Astrocyte of the spinal cord (primary cell): ENCODE measurements around the gene FASTKD1.
"Not testable (repeated sequence)": the region's sequence is repeated elsewhere in the genome, so short reads cannot be mapped to it uniquely, and the experiment has no call there.

Experiments
- DNase-seq: peaks from one replicate; pipeline ENCODE4 v3.0.0; 2011; ENCODE audit warnings: low read depth, low spot score
- H3K4me3 ChIP-seq: 2 replicates; pipeline ENCODE4 v1.5.1; 2011; ENCODE audit warnings: low read depth, mild to moderate bottlenecking, low read length, moderate library complexity
- CTCF ChIP-seq: IDR thresholded peaks from 2 replicates; pipeline ENCODE4 v1.5.1; 2012; ENCODE audit warnings: low read depth, mild to moderate bottlenecking, low read length, inconsistent platforms
- in situ Hi-C: cut with HindIII; loops from 2 replicates; pipeline ENCODE4 v1.10.0; 2017; ENCODE audit warnings: low sequenced_read_pairs

FASTKD1 gene

GRCh38 chr2:169540146-169540545, 33.5 kb downstream of the FASTKD1 start:
- in situ Hi-C loops, result no loop called here
- H3K4me3 ChIP-seq, result no peak overlapping the region
- DNase-seq, result no peak
- no peak for TF ChIP-seq CTCF

DNA sequence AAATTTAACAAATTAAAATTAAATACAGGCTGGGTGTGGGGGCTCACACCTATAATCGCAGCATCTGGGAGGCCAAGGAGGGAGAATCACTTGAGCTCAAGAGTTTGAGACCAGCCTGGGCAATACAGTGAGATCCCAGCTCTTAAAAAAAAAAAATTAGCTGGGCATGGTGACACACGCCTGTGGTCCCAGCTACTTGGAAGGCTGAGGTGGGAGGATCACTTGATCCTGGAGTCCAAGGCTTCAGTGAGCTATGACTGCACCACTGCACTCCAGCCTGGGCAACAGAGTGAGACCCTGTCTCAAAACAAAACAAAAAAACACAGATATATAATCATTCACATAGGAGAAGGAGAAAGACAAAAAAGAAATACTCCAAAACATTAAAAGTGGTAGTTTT, 34.2 kb downstream of the FASTKD1 start:
- DNase-seq, H3K4me3 ChIP-seq, in situ Hi-C loops: not testable (repeated sequence)

DNA sequence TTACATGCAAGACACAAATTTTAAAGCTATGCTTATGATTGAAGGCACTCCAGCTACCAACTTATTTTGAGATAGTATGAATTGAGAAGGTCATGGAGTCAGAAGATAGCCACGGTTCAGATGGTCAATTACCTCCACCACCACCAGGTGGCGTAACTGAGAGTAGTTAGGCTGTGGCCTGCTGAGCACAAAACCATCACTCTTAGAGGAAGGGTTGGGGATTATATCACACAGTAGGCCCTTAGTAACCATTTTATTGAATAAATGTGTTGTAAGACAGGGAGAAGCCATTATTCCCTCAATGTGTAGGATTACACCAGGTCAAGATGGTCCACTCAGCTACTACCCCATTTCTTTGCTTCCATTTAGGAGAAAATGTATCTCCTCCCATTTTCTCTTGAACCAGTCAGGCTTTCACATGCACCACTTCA, 45.4 kb downstream of the FASTKD1 start:
- in situ Hi-C loops, result no loop called here
- peak; percentile 50 for DNase-seq
- H3K4me3 ChIP-seq, result no peak overlapping the region
- TF ChIP-seq CTCF, result peak; percentile 85

- in situ Hi-C loops, result no loop called here
- TF ChIP-seq CTCF, result no peak
- H3K4me3 ChIP-seq, result no peak overlapping the region
- DNase-seq, result no peak
These were observed 47.2 kb downstream of the FASTKD1 start for GRCh38 chr2:169526451-169526850.

- H3K4me3 ChIP-seq, result no peak overlapping the region
- TF ChIP-seq CTCF, result no peak
- DNase-seq, result no peak
- in situ Hi-C loops, result no loop called here
These were observed 48.2 kb downstream of the FASTKD1 start for GRCh38 chr2:169525434-169525833.

DNA sequence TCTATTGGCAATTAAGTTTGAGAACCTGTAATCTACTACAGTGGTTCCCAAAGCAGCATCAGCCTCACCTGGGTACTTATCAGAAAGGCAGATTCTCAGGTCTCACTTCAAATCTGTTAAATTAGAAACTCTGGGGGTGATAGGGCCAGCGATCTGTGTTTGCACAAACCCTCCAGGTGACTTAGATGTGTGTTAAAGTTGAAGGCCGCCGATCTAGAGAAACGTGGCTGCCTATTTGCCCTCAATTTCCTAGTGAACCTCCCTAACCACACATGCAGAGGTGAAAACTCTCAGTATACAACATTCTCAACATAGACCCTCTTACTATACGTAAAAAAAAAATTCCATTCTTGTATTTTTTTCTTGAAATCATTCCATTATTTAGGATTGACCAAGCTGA, 50.0 kb downstream of the FASTKD1 start:
- no peak for DNase-seq
- no peak for TF ChIP-seq CTCF
- in situ Hi-C loops, result no loop called here
- no peak overlapping the region for H3K4me3 ChIP-seq

DNA sequence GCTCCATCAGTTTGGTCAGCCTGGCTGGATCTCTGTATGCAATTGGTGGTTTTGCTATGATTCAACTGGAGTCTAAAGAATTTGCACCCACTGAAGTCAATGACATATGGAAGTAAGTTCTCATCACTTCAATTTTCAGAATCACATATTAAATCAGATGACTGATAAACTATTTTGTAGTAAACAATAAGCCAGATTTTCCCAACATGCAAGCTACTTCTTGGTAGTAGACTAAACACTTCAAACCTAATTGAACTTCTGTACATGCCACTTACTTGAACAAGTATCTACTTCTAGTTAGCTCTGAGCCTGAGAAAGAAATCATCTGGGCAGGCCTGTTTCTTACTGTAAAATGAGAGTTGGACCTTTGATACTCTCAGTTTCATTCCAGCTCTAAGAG, 52.8 kb downstream of the FASTKD1 start:
- DNase-seq, result no peak
- in situ Hi-C loops, result no loop called here
- no peak for TF ChIP-seq CTCF
- H3K4me3 ChIP-seq, result no peak overlapping the region

DNA sequence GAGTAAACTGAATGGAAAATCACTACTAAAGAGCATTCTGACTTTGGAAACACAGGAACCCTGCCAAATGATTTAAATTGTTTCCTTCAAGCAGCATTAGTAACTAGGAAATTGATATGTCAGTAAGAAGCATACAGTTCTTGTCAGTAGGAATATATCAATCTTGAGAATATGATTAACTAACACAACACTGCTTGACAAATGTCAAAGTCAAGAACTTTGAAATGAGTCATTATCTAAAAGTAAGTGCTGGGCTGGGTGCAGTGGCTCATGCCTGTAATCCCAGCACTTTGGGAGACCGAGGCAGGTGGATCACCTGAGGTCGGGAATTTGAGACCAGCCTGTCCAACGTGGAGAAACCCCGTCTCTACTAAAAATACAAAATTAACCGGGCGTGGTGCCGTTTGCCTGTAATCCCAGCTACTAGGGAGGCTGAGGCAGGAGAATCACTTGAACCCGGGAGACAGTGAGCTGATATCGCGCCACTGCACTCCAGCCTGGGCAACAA, 57.1 kb downstream of the FASTKD1 start:
- in situ Hi-C loops, DNase-seq, H3K4me3 ChIP-seq: not testable (repeated sequence)

DNA sequence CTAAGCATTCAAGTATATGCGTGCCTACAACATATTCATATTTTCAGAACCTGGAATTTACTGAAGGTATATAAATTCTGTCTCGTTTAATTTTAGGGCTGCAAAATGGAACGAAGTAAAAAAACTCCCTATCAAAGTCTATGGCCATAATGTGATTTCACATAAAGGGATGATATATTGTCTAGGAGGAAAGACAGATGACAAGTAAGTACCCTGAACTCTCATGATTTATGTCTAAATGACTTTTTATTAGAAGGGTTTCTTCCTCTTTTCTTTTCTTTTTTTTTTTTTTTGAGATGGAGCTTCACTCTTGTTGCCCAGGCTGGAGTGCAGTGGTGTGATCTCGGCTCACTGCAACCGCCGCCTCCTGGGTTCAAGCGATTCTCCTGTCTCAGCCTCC, 58.9 kb downstream of the FASTKD1 start:
- in situ Hi-C loops, DNase-seq, H3K4me3 ChIP-seq: not testable (repeated sequence)
